MM.1S (cell line): Measurements from ENCODE around the gene RGL2.

Experiments
- DNase-seq: peaks from one replicate; pipeline ENCODE4 v3.0.0-alpha.2; 2015
- H2AFZ ChIP-seq: fragments of 300-600 bp; sonication (generic); 2 replicates; pipeline ENCODE4 v1.6.0; 2016; ENCODE audit warnings: antibody characterized with exemption, low read length
- H3F3A ChIP-seq: fragments of 300-600 bp; sonication (generic); 2 replicates; pipeline ENCODE4 v1.6.1; 2016; ENCODE audit warnings: mild to moderate bottlenecking, antibody characterized with exemption, low read length, moderate library complexity, mixed read lengths; ENCODE audit not compliant: insufficient read depth
- H3K27ac ChIP-seq: fragments of 300-600 bp; sonication (generic); 2 replicates; pipeline ENCODE4 v1.5.1; 2016; ENCODE audit warnings: mild to moderate bottlenecking, low read length
- H3K27me3 ChIP-seq: fragments of 300-600 bp; sonication (generic); replicated peaks from 2 replicates; pipeline ENCODE4 v1.6.0; 2016; ENCODE audit warnings: low read length; ENCODE audit not compliant: insufficient read depth
- H3K36me3 ChIP-seq: fragments of 300-600 bp; sonication (generic); replicated peaks from 2 replicates; pipeline ENCODE4 v1.6.1; 2016; ENCODE audit warnings: mild to moderate bottlenecking, low read length, mixed read lengths; ENCODE audit not compliant: insufficient read depth
- H3K4me1 ChIP-seq: fragments of 300-600 bp; sonication (generic); 2 replicates; pipeline ENCODE4 v1.6.1; 2016; ENCODE audit warnings: low read length, mixed read lengths
- H3K4me2 ChIP-seq: fragments of 300-600 bp; sonication (generic); 2 replicates; pipeline ENCODE4 v1.6.0; 2016; ENCODE audit warnings: low read depth, low read length
- H3K4me3 ChIP-seq: fragments of 300-600 bp; sonication (generic); 2 replicates; pipeline ENCODE4 v1.5.1; 2016; ENCODE audit warnings: low read length, mixed read lengths
- H3K79me2 ChIP-seq: fragments of 300-600 bp; sonication (generic); 2 replicates; pipeline ENCODE4 v1.6.1; 2016; ENCODE audit warnings: mixed run types, low read length, mixed read lengths
- H3K9ac ChIP-seq: fragments of 300-600 bp; sonication (generic); 2 replicates; pipeline ENCODE4 v1.6.1; 2016; ENCODE audit warnings: low read length, mixed read lengths
- H3K9me2 ChIP-seq: fragments of 300-600 bp; sonication (generic); replicated peaks from 2 replicates; pipeline ENCODE4 v1.6.1; 2016; ENCODE audit warnings: mild to moderate bottlenecking, low read length, mixed read lengths; ENCODE audit not compliant: insufficient read depth
- H3K9me3 ChIP-seq: fragments of 300-600 bp; sonication (generic); replicated peaks from 2 replicates; pipeline ENCODE4 v1.6.1; 2016; ENCODE audit warnings: mild to moderate bottlenecking, low read length, mixed read lengths; ENCODE audit not compliant: insufficient read depth
- H4K20me1 ChIP-seq: fragments of 300-600 bp; sonication (generic); 2 replicates; pipeline ENCODE4 v1.6.1; 2016; ENCODE audit warnings: mild to moderate bottlenecking, low read length, moderate library complexity, mixed read lengths; ENCODE audit not compliant: insufficient read depth
- EZH2 ChIP-seq: fragments of 300-600 bp; sonication (generic); optimal IDR thresholded peaks from 2 replicates; pipeline ENCODE3; 2017; ENCODE audit warnings: low read depth, mild to moderate bottlenecking, antibody characterized with exemption, low read length, mixed read lengths
- EZH2phosphoT487 ChIP-seq: fragments of 300-600 bp; sonication (generic); IDR thresholded peaks from 2 replicates; pipeline ENCODE4 v1.6.1; 2018; ENCODE audit warnings: antibody characterized with exemption, low read length
- TF ChIP-seq, protein P1 (sequence below): fragments of 300-600 bp; sonication (generic); IDR thresholded peaks from 2 replicates; pipeline ENCODE4 v1.5.1; 2016; ENCODE audit warnings: antibody characterized with exemption, low read length, mixed read lengths

The RGL2 gene

DNA sequence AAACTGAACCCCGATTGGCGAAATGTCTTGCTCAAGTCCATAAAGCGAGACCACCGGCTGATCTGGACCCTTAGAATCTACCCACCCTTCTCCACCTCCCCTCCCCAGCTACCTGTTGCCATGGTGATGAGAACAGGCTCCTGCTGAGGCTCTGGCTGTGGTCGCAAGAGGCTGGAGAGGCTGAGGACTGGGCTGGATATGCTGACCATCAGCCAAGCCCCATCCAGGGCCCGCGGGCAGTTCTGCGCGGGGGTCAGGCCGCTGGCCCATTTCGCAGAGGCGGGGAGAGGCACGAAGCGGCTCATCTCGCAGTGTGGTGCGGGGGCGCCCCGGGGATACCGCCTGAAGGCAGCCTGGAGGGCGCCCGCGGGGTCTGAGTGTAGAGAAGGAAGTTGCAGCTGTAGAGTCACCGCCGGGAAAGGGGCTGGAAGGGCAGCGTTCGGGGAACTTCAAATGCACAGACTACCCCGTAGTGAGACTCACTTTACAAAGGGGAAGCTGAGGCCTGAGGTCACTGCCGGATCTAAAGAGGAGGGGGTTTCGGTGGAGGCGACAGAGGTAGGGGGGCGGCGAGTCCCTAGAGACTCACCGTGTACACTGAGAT is 14.5 kb upstream of the RGL2 start:
- Histone ChIP-seq H2AFZ (peak overlapping the region; percentile 75; the same call in 1 of the 2 replicates), H3K4me2 (peak overlapping the region; percentile 80), H3K36me3 (no peaks in the 10 kb centered on the region; the same call in 1 of the 2 replicates), H3K27ac (peak overlapping the region; percentile 99), H3K4me3 (peak overlapping the region; percentile 94), H3K4me1 (peaks cover 23% of the 10 kb centered on the region), H3K9me2 (no peaks in the 10 kb centered on the region), H3F3A (peaks cover 37% of the 10 kb centered on the region), H3K9ac (peak overlapping the region; percentile 90), H3K79me2 (peaks cover 86% of the 10 kb centered on the region), H3K27me3 (no peaks in the 10 kb centered on the region), H4K20me1 (0 out of 2 replicates have a peak, but pooled peaks cover 7% of the 10 kb centered on the region), H3K9me3 (no peaks in the 10 kb centered on the region)
- peak; percentile 26 for DNase-seq
- TF ChIP-seq, protein P1, sequence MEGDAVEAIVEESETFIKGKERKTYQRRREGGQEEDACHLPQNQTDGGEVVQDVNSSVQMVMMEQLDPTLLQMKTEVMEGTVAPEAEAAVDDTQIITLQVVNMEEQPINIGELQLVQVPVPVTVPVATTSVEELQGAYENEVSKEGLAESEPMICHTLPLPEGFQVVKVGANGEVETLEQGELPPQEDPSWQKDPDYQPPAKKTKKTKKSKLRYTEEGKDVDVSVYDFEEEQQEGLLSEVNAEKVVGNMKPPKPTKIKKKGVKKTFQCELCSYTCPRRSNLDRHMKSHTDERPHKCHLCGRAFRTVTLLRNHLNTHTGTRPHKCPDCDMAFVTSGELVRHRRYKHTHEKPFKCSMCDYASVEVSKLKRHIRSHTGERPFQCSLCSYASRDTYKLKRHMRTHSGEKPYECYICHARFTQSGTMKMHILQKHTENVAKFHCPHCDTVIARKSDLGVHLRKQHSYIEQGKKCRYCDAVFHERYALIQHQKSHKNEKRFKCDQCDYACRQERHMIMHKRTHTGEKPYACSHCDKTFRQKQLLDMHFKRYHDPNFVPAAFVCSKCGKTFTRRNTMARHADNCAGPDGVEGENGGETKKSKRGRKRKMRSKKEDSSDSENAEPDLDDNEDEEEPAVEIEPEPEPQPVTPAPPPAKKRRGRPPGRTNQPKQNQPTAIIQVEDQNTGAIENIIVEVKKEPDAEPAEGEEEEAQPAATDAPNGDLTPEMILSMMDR: no peak
- TF ChIP-seq EZH2 (no peak), EZH2phosphoT487 (no peak)

GRCh38 chr6:33312361-33313104 is 13.8 kb upstream of the RGL2 start:
- no peaks in the 10 kb centered on the region for H3K9me2 ChIP-seq
- H3K4me3 ChIP-seq: peak overlapping the region; percentile 94
- peak overlapping the region; percentile 99 for H3K27ac ChIP-seq
- H3K79me2 ChIP-seq: peaks cover 92% of the 10 kb centered on the region
- no peak overlapping the region for H2AFZ ChIP-seq
- 0 out of 2 replicates have a peak, but pooled peaks cover 7% of the 10 kb centered on the region for H4K20me1 ChIP-seq
- H3F3A ChIP-seq: peaks cover 32% of the 10 kb centered on the region
- peak; percentile 93 for DNase-seq
- no peaks in the 10 kb centered on the region for H3K27me3 ChIP-seq
- no peaks in the 10 kb centered on the region for H3K9me3 ChIP-seq
- H3K36me3 ChIP-seq: no peaks in the 10 kb centered on the region; the same call in 1 of the 2 replicates
- H3K4me1 ChIP-seq: peaks cover 23% of the 10 kb centered on the region
- H3K4me2 ChIP-seq: peak overlapping the region; percentile 80
- peak overlapping the region; percentile 90 for H3K9ac ChIP-seq
- TF ChIP-seq, protein P1: peak; percentile 30
- TF ChIP-seq EZH2phosphoT487: no peak

- Histone ChIP-seq H3K27me3 (no peaks in the 10 kb centered on the region), H4K20me1 (no peaks in the 10 kb centered on the region), H3K4me3 (no peak overlapping the region), H3K9me3 (no peaks in the 10 kb centered on the region), H3F3A (no peaks in the 10 kb centered on the region; the same call in 1 of the 2 replicates), H3K9me2 (no peaks in the 10 kb centered on the region), H3K4me1 (no peaks in the 10 kb centered on the region), H3K79me2 (peaks cover 70% of the 10 kb centered on the region), H3K36me3 (no peaks in the 10 kb centered on the region; the same call in 1 of the 2 replicates), H3K27ac (no peak overlapping the region), H3K4me2 (no peak overlapping the region), H2AFZ (no peak overlapping the region), H3K9ac (no peak overlapping the region)
- no peak for TF ChIP-seq EZH2phosphoT487
- TF ChIP-seq, protein P1: no peak
- no peak for TF ChIP-seq EZH2
- DNase-seq: no peak
These were observed 7.6 kb upstream of the RGL2 start for GRCh38 chr6:33306356-33306755.
